ENCODE measurements around the gene GJE1.
"Not testable (repeated sequence)": the region's sequence is repeated elsewhere in the genome, so short reads cannot be mapped to it uniquely, and the experiment has no call there.

The GJE1 gene

GRCh38 chr6:142132625-142133024 is at the start of gene GJE1:
TSS of gene GJE1 (plus strand) at chr6:142132925. CDS start at chr6:142133159, 234 bp downstream.
- no peak for DNase-seq

- DNase-seq, result no peak
These were observed 44.5 kb upstream of the GJE1 start for GRCh38 chr6:142087950-142088857.

DNA sequence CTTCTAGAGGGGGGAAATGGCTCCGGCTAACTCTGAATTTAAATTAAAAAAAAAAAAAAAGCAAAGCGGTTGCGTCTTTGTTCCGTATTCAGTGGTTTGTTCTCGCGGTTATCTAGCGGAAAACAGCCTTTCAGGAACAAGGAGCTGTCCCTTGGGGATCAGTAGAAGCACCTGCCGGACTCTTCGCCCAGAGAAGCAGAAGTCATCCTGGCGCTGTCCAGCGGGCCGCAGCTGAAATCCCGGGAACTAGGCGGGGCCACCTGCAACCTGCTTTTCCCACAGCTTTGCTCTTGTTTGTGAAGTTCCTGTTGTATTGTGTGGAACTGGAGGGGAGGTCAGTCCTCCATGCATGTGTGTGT is 43.9 kb upstream of the GJE1 start:
- peak; percentile 63 for DNase-seq

DNA sequence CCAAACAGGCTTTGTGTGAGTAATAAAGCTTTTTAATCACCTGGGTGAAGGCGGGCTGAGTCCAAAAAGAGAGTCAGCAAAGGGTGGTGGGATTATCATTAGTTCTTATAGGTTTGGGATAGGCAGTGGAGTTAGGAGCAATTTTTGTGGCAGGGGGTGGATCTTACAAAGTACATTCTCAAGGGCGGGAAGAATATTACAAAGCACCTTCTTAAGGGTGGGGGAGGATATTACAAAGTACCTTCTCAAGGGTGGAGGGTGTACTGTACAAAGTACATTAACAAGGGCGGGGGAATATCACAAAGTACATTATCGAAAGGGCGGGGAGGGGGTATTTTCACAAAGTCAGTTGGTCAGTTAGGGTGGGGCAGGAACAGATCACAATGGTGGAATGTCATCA is 27.9 kb upstream of the GJE1 start:
- DNase-seq, result not testable (repeated sequence)

DNA sequence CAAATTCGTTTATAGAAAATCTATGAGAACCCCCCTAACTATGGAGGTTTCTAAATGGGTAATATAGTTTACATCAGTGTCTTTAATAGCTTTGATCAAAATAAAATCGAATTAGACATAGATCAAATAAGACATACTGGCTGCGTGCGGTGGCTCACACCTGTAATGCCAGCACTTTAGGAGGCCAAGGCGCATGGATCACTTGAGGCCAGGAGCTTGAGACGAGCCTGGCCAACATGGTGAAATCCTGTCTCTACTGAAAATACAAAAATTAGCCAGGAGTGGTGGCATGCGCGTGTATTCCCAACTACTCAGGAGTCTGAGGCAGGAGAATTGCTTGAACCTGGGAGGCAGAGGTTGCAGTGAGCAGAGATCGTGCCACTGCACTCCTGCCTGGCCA is 21.9 kb upstream of the GJE1 start:
- not testable (repeated sequence) for DNase-seq

DNA sequence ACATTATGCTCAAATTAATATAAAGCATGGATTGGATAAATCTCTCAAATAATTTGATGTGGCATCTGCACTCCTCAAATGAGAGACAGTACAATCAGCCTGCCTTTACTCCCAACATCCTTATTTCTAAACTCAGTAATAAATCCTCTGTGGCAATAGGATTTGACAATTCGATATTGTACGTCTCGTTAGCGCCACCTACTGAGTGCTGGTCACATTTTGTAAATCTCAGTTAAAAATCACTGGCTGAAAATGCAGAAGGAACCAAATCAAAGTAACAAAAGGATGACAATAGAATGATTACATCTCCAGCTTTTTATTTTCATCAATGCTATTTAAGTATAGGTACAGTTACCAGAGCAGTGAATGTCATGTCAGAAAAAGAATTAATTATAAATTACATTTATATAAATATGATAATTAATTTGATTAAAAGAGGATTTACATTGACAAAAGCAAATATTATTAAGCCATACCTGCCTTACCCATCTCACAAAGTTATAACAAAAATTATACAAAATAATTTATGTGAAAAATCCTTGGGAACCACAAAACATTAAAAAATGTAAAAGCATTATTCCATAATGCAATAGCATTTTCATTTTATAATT is 20.2 kb upstream of the GJE1 start:
- DNase-seq, result peak; percentile 51

- DNase-seq, result no peak
These were observed 15.4 kb upstream of the GJE1 start for GRCh38 chr6:142117366-142117765.

DNA sequence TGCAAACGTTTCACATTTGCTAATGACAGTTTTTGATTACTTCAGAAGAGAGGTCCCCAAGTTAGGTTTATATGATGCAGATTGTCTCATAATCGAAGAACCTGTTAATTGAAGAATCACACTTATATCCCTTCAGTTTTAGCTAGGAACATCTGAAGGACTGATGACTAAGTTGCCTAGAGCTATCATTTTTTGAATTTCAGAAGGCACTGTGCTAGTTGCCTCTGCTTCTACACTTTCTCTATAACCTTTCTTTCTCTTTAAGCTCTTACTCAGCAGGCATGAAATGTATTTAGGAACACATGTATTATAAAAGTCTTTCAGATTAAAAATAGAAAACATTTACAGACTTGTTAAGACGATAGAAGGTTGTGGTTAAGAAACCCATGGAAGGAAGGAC is 14.4 kb upstream of the GJE1 start:
- DNase-seq, result no peak

- no peak for DNase-seq
These were observed 13.8 kb upstream of the GJE1 start for GRCh38 chr6:142118925-142119324.

DNA sequence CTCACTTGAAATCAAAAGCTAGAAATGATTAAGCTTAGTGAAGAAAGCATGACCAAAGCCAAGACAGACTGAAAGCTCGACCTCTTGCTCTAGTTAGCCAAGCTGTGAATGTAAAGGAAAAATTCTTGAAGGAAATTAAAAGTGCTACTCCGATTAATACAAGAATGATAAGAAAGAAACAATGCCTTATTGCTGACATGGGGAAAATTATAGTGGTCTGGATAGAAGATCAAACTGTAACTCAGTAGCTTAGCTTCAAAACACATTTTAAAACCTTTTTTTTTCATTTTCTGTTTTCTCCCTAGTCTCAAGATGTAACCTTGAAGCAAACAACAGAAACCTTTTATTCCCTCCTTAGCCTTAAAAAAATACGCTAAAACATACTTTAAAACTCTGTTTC is 11.4 kb upstream of the GJE1 start:
- no peak for DNase-seq

DNA sequence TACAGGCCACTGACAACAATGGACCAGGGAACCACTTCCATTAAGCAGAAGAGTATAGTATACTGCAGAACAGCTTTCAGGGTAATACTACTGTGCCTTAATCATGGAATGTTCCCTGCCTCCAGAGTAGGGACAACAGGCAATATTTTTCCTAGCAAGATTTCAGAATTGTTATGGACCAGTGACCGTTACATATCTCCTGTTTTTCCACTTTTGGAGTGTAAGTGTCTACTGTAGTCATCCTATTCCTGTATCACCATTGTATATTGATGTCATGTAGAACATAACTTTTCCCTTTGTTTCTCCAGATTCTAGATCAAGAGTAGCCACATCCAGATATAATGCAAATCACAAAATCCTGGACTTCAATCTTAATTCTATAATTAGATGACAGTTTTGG is 1.9 kb upstream of the GJE1 start:
- no peak for DNase-seq

DNA sequence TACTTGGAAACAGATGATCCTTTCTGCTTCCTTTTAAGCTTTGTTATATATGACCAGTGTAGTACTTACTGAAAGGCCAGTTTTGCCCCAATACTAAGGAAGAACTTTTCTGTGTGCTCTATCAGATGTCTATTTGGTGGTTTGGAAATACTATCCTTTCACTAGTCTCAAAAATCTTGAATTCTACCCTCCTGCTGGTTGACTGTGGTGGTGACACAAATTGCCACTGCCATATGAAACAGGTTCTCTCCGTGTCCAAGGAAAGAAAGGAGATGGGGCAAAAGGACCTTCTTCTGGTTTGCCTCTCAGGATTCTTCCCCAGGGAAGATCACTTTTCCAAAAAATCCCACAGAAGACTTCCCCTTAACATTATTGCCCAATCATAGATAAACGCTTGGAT is 6.2 kb downstream of the GJE1 start:
- DNase-seq, result no peak

- not testable (repeated sequence) for DNase-seq
These were observed 8.8 kb downstream of the GJE1 start for GRCh38 chr6:142141531-142141930.

GRCh38 chr6:142146828-142147662 is 14.3 kb downstream of the GJE1 start, which contains the start of the genes NMBR and VTA1:
TSS of gene NMBR (minus strand) at chr6:142147122. CDS start at chr6:142088658, 58,464 bp downstream.
TSS of gene VTA1 (plus strand) at chr6:142147263. CDS start at chr6:142147288, 25 bp downstream.
- peak; percentile 95 for DNase-seq

DNA sequence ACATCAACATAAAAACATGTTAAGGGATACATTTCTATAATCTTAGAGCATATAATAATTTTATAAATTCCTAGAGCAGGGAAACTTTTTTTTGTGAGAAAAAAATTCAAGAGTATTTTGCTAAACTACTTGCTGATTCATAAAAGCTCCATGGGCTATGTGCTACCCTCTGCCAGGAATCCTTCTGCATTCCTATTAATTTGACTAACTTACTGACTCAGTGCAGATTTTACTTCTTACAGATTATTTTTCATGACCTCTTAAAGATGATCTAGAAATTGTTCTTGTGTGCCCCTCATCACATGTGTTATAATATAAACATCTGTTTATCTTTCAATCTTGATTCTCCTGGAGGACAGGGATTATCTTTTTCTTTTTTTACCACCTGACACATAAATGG is 20.0 kb downstream of the GJE1 start:
- no peak for DNase-seq

- no peak for DNase-seq
These were observed 20.5 kb downstream of the GJE1 start for GRCh38 chr6:142153196-142153595.

DNA sequence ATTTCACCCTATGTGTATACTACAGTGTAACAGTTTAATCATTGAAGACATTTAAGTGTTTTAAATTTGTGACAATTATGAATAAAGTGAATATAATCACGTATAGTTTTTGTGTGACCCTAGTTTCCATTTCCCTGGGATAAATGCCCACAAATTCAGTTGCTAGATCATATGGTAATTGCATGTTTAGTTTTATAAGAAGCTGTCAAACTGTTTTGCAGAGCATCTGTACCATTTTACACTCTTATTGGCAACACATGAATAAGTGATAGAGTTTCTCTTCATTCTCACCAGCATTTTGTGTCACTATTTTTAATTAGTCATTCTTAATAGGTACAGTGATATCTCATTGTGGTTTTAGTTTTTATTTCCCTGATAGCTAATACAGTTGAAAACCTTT is 21.6 kb downstream of the GJE1 start:
- no peak for DNase-seq

DNA sequence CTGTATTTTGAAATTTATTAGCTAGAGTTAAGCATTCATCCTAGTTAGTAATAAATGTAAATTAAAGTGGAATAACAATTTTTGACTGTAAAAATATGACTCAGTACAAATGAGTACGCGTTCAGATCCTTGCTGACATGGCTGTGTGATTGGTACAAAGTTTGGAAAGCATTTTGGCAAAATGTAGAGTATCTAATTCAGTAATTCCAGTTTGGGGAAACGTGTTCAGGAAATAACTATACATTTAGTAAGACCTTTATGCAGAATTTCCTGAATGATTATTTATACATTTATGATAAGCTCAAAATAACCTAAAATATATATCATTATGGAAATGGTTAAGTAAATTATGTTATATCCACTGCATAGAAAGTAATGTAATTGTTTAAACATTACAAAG is 22.4 kb downstream of the GJE1 start:
- DNase-seq, result no peak

DNA sequence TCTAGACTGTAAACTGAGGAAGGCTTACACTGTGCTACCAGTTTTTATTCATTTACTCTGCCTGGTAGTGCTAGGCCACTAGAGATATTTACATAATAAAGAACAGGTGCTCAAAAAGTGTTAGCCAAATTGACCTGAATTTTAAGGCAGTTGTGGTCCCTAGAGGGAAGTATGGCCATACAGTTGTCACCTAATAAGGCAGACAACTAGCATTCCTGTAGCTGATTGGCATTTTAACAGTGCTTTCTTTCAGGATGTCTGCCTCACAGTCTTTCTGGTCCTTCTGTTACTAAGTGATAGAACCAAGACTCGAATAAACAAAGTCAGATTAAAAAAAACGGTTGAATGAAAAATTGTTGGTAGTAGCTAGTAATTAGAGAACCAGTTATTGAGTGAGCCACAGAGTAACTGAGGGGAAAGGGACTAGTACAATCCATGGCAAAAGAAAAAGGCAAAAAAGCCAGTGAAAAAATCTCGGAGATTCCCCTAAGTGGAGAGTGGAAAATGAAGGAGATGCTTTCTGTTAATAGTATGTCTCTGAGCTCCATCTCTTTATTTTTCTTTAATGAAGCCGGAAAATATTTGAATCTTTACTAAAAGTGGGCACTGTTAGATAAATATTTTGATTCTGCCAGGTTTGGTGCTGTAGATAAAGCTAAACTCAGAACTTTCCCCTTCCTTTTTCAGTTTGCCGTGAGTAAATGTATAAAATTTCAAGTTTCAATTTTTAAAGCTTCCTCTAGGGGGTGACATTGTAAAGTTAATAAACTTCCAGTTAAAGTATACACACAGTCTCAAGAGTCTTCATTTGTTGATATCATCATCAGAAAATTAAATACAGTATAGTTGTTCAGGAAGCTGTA is 23.4 kb downstream of the GJE1 start:
- DNase-seq, result peak; percentile 1

- not testable (repeated sequence) for DNase-seq
These were observed 24.0 kb downstream of the GJE1 start for GRCh38 chr6:142156758-142157068.

DNA sequence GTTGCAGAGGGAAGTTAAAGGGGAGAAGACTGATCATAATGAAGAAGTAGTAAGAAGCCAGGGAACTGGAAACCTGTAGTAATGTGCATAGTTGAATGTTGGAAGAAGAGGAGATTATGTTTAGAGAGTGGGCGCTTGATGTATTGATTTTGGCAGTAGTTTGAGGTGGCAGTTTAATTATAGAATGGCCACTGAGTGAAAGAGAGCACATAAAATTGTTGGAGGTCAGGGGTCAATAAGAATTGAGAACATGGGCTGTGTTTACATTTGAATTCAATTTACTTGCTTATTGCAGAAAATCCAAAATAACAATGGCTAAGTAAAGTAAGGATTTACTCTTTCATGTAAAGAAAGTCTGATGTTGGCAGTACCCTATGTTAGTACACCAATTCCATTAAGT is 30.1 kb downstream of the GJE1 start:
- no peak for DNase-seq

- DNase-seq, result no peak
These were observed 32.5 kb downstream of the GJE1 start for GRCh38 chr6:142165227-142165626.

DNA sequence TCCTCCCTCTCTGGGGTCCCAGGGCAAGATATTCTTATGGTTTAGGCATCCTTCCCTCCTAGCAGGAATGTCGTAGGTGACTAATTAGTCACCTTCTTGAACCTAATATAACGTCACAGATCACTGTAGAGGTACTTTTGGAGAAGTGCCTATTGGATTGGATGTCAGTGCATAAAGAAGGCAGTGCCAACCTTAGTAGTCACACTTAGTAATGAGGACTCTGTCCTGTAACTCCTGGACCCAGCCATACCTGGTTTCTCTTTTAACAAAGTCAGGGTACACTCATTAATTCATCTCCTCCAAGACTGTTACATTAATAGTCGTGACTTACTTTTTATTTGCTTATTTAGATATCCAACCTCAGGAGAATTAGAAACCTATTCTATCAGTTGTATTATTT is 34.3 kb downstream of the GJE1 start:
- no peak for DNase-seq

All from retina (tissue), 1 donor.